Activated CD4-positive, alpha-beta T cell treated with anti-CD3 and anti-CD28 coated beads for 4 hours (primary cell): ENCODE measurements around the gene SPSB2.

Experiments
- DNase-seq, 2 donors: peaks; one replicate each; pipeline ENCODE4 v3.0.0-alpha.2; 2020

Gene SPSB2

DNA sequence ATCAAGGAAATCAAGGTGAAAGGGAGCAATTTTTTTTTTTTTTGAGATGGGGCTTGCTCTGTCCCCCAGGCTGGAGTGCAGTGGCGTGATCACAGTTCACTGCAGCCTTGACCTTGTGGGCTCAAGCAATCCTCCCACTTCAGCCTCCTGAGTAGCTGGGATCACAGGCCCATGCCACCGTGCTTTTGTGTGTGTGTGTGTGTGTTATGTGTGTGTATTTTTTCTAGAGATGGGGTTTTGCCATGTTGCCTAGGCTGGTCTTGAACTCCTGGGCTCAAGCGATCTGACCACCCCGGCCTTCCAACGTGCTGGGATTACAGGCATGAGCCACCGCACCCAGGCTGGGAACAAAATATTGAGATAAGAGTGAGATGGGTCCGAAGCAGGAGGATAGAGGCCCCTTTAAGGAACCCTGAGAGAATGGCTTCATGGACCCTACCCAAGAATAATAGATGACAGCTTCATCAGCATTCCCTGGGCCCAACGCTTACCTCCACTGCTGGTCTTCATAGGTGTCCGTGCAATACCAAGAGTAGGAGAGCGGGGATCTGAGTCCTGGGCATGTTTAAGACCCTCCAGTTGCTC is 23.0 kb downstream of the SPSB2 start:
- DNase-seq: no peak

DNA sequence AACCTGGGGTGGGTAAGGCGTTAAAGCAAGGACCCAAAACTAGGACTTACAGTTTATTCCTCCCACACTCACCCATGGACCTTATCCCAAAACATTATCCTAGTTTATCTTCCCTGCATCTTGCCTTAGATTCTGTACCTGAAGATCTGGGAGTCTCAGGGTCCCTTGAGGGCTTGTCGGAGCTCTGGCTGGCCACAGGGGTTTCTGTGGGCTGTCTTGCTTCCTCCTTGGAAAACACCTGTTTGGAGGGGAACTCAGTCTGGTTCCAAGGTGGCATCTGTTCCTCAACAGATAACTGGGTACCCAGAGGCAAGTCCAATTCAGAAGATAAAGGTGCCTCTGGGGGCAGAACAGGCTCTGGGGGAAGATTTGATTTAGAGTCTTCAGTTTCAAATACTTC is 23.7 kb downstream of the SPSB2 start:
- DNase-seq: no peak

DNA sequence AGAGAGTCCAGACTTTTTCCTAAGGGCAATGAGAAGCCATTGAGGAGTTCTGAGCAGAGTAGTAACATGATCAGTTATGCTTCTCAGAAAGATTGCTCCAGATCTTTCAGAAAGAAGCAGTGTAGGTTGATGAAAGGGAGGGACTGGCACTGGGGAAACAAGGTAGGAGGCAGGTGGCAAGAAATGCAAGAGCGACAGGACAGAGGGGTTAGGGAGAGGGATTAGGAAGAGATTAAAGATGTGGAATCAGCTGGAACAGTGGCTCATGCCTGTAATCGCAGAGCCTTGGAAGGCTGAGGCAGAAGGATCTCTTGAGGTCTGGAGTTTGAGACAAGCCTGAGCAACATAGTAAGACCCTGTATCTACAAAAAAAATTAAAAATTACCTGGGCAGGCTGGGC is 25.4 kb downstream of the SPSB2 start:
- no peak for DNase-seq

DNA sequence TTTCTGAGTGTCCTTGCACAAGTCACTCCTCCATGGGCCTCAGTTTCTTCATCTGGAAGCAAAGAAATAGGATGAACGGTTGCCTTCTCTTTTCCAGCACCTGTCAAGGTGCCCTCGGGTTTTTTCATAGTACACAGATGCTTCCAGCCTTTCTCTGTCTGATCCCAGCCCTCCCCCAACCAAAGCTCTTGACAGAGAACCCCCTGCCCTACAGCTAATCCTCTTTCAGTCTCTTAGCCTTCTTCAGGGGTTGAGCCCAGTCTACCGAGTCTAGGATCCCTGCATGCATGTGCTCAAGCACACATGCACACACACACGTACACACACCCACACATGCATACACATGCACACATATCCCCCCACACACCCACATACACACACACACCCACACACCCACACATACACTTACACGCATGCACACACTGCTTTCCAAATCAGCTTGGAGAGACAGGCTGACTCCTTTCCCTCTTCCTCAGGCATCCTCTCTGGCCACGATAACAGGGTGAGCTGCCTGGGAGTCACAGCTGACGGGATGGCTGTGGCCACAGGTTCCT is 26.7 kb downstream of the SPSB2 start:
- no peak for DNase-seq

DNA sequence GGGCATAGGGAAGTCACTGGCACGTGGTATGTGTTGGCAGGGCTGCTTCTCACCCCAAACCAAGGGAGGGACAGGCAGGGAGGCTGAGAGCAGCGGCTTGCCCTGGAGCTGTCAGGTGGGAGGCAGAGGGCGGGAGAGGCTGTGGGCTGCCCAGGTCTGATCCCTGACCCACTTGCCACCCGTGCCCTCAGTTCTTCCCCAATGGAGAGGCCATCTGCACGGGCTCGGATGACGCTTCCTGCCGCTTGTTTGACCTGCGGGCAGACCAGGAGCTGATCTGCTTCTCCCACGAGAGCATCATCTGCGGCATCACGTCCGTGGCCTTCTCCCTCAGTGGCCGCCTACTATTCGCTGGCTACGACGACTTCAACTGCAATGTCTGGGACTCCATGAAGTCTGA is 27.7 kb downstream of the SPSB2 start:
- no peak for DNase-seq

DNA sequence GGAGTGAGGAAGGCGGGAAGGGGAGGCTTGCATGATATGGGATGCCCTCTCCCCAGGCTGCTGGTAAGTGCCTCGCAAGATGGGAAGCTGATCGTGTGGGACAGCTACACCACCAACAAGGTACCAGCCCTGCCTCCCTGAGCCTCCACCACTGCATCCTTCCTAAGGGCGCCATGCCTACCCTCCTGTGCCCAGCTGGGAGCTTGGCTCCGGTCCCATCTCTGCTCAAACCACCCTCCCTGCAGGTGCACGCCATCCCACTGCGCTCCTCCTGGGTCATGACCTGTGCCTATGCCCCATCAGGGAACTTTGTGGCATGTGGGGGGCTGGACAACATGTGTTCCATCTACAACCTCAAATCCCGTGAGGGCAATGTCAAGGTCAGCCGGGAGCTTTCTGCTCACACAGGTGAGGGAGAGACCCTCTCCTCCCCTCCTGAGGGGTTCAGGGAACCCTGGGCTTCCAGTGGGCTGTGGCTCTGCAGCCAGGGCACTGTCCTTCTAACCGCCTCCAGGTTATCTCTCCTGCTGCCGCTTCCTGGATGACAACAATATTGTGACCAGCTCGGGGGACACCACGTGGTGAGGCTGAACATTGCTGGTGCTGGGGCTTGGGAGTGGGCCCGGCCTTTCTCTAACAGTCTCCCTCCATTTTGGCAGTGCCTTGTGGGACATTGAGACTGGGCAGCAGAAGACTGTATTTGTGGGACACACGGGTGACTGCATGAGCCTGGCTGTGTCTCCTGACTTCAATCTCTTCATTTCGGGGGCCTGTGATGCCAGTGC is 29.8 kb downstream of the SPSB2 start:
- DNase-seq: no peak

DNA sequence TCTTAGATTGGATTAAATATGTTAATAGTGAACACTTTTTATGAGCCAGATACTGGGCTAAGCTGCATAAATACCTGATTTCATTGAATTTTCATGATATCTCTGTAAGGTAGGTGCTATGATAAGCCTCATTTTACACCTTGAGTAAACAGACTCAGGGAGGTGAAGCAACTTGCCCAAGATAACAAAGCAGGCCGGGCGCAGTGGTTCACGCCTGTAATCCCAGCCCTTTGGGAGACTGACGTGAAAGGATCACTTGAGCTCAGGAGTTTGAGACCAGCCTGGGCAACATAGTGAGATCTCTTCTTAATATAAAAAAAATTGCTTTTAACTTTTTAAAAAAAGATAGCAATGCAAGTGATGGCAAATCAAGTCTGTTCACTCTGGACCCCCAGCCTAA is 31.0 kb downstream of the SPSB2 start:
- no peak for DNase-seq

DNA sequence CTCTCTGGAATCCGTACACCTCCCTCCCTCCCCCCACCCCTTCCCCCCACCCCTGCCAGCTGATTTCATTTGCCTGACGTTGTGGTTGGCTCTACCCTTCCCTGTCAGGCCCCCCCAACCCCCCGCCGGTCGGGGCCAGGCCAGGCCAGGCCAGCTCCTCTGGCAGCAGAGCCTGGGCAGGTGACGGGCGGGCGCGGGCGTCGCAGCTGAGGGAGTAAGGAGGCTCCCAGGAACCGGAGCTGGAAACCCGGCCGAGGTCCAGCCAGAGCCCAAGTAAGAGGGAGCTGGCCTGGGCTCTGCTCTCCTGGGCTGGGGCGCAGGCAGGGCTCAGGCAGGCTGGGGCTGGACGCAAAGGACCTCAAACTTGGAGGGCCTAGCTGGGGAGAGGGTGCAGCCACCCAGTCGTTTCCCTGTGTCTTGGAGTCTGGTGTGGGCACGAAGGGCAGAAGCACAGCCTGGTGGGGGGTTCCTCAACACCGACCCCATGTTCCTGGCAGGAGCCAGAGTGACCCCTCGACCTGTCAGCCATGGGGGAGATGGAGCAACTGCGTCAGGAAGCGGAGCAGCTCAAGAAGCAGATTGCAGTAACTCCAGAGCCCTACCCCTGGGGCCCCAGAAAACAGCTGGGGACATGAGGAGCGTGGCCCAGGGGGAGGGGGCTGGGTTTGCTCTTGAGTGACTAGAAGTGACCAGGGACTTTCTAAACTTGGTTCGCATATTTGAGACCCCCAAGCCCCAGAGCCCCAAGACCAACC is 32.2 kb downstream of the SPSB2 start, which contains the start of gene GNB3:
TSS of gene GNB3 (plus strand) at position 165 of the 755 bp plus-strand sequence. CDS start at position 528, 363 bp downstream.
- no peak for DNase-seq

DNA sequence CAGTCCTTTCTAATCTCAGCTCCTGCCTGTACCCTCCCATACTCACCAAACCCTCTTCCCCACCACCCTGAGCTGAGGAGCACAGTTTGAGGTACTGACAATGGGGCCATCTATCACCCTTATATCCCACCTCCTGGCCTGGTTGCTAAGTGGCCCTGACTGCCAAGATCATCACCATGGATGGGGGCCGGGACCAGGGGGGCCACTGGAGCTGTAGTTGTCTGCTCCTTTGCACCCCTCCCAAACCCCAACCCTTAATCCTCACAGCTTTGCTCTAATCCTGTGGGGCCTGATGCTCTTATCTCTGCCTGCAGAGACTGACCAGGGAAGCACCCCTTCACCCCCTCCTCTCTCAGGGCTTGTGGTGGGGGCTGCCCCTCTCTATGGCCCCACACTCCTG is 32.8 kb downstream of the SPSB2 start:
- no peak for DNase-seq

DNA sequence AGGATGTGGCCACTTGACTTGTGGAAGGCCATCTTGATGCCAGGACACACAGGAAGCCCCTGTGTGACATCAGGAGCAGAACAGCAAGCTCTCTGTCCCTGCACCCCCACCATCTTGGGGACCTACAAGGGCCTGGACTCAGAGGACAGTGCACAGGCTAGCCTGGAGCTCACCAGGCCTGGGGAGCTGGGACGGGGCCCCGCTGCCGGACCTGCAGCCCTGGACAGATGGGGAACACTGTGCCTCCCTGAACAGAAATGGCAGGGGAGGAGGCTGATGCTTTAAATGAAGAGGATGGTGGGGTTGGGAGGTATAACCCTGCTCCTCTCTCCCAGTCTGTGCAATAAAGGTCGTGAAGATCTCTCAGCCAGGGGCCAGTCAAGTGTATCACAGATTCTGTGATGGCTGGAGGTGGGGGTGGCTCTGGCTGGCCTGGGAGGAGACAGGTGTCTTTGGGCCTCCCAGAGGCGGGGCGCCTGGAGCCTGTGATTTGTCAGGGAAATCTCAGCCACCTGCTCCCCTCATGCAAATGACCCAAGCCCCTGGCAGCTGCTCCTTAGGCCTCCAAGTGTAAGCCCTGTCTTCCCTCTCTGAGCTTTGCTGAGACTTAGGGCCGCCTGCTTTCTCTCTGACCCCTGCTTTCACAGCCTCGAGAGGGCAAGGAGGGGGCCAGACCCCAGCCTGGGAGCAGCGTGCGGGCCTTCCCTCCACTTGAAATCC is 33.5 kb downstream of the SPSB2 start:
- DNase-seq: no peak

DNA sequence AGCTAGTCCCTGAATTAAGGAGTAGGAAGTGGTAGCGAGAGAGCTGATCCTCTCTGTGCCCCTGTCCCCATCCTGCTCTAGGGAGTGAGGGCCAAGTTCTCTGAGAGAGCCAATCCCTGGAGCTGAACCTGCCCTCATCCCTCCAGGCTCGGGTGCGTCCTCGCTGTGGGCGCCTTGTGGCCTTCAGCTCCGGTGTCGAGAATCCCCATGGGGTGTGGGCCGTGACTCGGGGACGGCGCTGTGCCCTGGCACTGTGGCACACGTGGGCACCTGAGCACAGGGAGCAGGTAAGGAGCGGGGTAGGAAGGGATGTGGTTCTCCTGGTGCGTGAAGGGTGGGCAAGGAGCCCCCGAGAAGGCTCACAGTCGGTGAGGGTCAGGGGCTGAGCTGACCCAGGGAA is 34.2 kb downstream of the SPSB2 start:
- DNase-seq: no peak

DNA sequence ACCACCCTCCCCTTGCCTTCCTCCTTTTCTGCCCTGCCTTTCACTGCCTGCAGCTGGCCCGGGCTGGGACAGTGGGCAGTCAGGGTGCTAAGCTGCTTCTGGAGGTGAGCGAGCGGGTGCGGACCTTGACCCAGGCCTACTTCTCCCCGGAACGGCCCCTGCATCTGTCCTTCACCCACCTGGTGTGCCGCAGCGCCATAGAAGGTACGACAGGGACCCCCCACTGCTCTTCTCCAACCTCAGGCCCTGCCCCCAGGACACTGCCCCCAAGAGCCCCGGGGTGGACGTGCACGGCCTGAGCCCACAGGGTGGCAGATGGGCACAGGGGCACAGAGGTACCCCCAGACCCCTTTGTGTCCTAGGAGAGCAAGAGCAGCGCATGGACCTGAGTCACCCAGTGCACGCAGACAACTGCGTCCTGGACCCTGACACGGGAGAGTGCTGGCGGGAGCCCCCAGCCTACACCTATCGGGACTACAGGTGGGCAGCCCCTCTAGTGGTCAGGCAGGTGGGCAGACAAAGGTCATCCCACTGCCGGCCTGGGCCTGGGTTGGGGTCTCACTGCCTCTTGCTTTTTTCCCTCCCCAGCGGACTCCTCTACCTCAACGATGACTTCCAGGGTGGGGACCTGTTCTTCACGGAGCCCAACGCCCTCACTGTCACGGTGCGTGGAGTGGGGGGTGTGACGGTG is 35.6 kb downstream of the SPSB2 start:
- no peak for DNase-seq

DNA sequence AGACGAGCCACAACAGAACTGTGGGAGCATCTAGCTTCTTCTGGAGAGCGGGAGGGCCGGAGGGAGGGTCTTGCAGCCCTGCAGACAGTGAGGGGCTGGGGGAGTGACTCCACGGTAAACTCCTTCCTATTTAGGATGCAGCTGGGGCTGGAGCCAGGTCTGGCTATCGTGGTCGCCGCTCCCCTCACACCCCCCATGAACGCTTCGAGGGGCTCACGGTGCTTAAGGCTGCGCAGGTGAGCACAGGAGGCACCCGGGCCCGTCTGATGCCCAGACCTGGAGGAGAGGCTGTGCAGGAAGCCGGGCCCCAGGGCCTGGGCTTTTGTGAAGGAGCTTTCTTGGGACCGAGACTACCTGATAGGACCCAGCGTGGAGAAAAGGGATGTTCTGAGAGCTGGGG is 36.3 kb downstream of the SPSB2 start:
- no peak for DNase-seq

DNA sequence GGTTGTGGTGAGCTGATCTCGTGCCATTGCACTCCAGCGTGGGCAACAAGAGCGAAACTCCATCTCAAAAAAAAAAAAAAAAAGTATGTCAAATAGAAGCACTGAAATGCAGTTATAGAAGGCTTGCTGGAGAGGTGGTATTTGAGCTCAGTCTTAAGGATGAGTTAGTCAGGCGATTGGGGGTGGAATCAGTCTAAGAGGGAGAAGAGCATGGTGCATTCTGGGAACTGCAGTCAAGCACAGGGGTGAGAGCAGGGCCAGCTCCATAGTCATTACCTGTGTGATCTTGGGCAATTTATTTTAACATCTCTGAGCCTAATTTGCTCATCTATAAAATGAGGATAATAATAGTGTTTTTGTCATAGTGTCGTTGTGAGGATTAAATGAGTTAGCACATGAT is 38.2 kb downstream of the SPSB2 start:
- no peak for DNase-seq

DNA sequence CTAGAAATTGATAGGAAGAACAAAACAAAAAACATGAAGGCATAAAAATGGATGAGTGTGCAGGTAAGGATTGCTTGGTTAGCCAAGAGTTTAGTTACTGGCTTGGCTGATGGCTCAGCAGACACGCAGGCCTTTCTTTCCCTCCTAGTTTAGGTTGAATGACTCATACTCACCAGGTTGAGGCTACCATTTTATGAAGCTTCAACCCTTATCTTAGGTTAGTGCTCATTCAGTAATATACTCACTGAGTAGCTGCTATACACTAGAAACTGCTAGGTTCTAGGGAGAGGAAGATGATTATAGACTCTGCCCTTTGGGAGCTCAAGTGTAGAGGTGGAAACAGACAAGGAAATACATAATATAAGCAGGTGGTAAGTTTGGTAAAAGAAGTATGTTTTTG is 38.8 kb downstream of the SPSB2 start:
- DNase-seq: no peak

DNA sequence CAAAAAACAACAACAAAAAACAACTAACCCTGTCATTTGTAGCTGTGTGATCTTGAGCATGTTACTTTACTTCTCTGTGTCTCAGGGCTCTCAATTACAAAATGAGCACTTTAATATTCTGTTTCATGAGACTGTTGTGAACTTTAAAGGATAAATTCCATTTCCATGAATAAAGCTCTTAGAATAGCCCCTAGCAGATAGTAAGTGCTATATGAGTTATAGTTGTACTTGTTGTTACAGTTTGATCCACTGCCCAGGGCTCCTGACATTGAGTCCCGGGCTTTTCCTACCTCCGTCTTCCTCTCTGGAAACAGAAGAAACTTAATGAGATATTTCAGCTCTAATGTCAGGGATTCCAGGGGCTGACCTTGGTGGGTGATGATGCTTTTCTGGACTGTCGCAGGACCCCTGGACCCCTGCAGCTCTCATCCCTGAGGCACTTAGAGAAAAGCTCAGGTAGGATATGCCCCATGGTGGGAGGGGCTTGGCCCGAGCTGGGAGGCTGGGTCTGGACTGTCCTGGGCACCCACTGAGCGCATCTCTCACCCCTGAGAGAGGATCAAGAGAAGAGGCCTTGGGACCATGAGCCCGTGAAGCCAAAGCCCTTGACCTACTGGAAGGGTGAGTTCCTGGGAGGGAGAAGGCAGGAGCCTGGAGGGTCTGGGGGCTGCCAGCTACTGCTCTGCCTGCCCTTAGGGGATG is 39.8 kb downstream of the SPSB2 start:
- no peak for DNase-seq

DNA sequence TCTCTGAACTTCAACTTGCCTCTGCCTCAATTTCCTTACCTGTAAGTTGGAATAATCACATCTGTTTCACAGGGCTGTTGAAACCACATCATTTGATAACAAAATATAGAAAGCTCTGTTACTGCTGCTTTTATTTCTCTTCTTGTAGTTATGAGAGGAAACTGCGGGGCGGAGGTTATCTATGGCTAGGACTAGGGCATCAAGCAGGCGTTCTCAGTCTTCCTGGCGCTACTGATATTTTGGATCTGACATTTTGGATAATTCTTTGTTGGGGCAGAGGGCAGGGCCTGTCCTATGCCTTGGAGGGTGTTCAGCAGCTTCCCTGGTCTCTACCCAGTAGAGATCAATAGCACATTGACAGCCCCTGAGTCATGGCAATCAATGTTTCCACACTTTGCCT is 41.0 kb downstream of the SPSB2 start:
- DNase-seq: no peak

DNA sequence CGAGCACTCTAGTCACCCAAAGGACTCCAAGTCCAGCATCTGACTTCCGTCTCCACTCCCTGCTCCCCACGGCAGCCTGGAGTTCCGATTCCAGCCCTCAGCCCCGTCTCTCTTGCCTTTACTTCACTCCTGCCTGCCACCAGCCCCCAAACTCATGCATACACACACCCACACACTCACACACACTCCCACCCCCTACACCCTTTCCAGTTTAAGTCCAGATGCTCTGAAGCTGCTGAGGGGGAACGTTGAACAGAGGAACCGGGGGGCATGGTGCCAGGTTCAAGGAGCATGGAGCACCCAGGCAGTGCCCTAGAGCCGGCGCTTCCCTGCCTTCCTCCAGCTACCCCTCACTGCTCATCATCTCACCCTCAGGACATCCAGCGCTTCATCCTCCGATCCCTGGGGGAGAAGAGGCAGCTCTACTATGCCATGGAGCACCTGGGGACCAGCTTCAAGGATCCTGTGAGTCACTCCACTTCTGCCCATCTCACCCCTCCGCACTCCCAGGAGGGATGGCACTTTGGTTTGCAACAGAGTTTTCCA is 41.6 kb downstream of the SPSB2 start:
- DNase-seq: no peak

DNA sequence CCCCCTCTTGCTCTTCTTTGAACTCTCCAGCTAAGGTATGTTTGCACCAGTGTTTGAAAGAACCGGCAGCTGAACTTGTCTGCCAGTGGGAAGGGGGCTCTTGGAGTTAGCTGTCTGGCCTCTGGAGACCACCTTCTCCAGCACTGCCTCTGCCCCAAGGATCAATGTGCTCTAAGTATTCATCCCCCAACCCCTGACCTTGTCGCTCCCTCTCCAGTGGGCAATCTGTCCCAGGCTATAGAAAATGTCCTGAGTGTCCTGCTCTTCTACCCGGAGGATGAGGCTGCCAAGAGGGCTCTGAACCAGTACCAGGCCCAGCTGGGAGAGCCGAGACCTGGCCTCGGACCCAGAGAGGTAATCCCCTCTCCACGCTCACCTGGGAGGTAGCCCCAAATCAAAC is 42.1 kb downstream of the SPSB2 start:
- DNase-seq: no peak

DNA sequence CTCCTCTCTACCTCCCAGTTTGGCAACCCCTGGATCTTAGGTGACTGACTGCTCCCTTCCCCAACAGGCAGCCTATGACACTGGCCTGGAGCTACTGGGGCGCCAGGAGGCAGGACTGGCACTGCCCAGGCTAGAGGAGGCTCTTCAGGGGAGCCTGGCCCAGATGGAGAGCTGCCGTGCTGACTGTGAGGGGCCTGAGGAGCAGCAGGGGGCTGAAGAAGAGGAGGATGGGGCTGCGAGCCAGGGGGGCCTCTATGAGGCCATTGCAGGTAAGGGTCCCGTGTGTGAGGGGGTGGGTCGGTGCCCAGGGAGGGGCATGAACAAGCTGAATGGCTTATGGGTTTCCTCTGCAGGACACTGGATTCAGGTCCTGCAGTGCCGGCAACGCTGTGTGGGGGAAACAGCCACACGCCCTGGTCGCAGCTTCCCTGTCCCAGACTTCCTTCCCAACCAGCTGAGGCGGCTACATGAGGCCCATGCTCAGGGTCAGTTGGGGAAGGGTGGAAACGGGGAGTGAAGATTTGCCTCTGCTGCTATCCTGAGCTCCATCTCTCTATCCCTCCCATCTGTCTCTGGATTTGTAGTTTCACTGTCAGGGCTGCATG is 42.7 kb downstream of the SPSB2 start:
- DNase-seq: no peak
